ENCODE results near the gene TMEM171. TPM values are rescaled to one million over a fixed set of nuclear protein-coding genes. Genes with fewer than 3 reads are reported as not detected.

TMEM171 gene
- total RNA-seq, 2 donors from 2014 or later: 0.57 to 0.73 TPM

GRCh38 chr5:73150876-73151275 lies 30.5 kb downstream of the TMEM171 start:
- no peak for TF ChIP-seq CTCF (conservative IDR thresholded peaks at IDR 0.05)
- no peaks in the 10 kb centered on the region for H3K9me3 ChIP-seq (ENCODE audit: control insufficient read depth, low read length)

GRCh38 chr5:73151766-73152410 lies 31.5 kb downstream of the TMEM171 start:
- Mint-ChIP-seq H3K36me3 (ENCODE audit: low read depth) (no peaks in the 10 kb centered on the region), H3K9me3 (no peaks in the 10 kb centered on the region), H3K27ac (no peak overlapping the region), H3K4me1 (peaks cover 5% of the 10 kb centered on the region), H3K27me3 (ENCODE audit: insufficient read depth) (peaks cover 2% of the 10 kb centered on the region), H3K4me3 (no peak overlapping the region)
- H3K4me3 ChIP-seq (ENCODE audit: low read length): no peak overlapping the region
- H3K4me1 ChIP-seq (ENCODE audit: control insufficient read depth, insufficient read depth, low read length): no peaks in the 10 kb centered on the region
- H3K27ac ChIP-seq (ENCODE audit: low read depth, low read length): no peak overlapping the region
- DNase-seq: no peak
- TF ChIP-seq CTCF (conservative IDR thresholded peaks at IDR 0.05): no peak
- WGBS, 2 experiments (ENCODE audit: insufficient coverage in 1 of 2, insufficient read length in 1 of 2): 70 to 71% methylated on average over 5 of the region's 5 CpGs
- no peak overlapping the region for H3K9ac ChIP-seq (ENCODE audit: extremely low read depth, low read length, poor library complexity, severe bottlenecking)
- no peaks in the 10 kb centered on the region for H3K36me3 ChIP-seq (ENCODE audit: control insufficient read depth, insufficient read depth, low read length)
- no peaks in the 10 kb centered on the region for H3K9me3 ChIP-seq (ENCODE audit: control insufficient read depth, low read length)
- no peaks in the 10 kb centered on the region for H3K27me3 ChIP-seq (ENCODE audit: control insufficient read depth, insufficient read depth, low read length, poor library complexity, severe bottlenecking)

More at GRCh38 chr5:73150876-73151275, 30.5 kb downstream of the TMEM171 start:
- H3K4me3 ChIP-seq (ENCODE audit: low read length): no peak overlapping the region
- Mint-ChIP-seq H3K4me1 (peaks cover 5% of the 10 kb centered on the region), H3K27me3 (ENCODE audit: insufficient read depth) (peaks cover 4% of the 10 kb centered on the region), H3K36me3 (ENCODE audit: low read depth) (no peaks in the 10 kb centered on the region), H3K4me3 (no peak overlapping the region), H3K27ac (no peak overlapping the region), H3K9me3 (no peaks in the 10 kb centered on the region)
- H3K27me3 ChIP-seq (ENCODE audit: control insufficient read depth, insufficient read depth, low read length, poor library complexity, severe bottlenecking): no peaks in the 10 kb centered on the region
- H3K9ac ChIP-seq (ENCODE audit: extremely low read depth, low read length, poor library complexity, severe bottlenecking): no peak overlapping the region
- DNase-seq: no peak
- 78 to 84% methylated on average over 7 of the region's 7 CpGs for WGBS, 2 experiments (ENCODE audit: insufficient coverage in 1 of 2, insufficient read length in 1 of 2)
- no peaks in the 10 kb centered on the region for H3K36me3 ChIP-seq (ENCODE audit: control insufficient read depth, insufficient read depth, low read length)
- H3K27ac ChIP-seq (ENCODE audit: low read depth, low read length): no peak overlapping the region
- H3K4me1 ChIP-seq (ENCODE audit: control insufficient read depth, insufficient read depth, low read length): no peaks in the 10 kb centered on the region

- Histone ChIP-seq H3K27ac (ENCODE audit: low read depth, low read length) (no peak overlapping the region), H3K9me3 (ENCODE audit: control insufficient read depth, low read length) (no peaks in the 10 kb centered on the region), H3K27me3 (ENCODE audit: control insufficient read depth, insufficient read depth, low read length, poor library complexity, severe bottlenecking) (no peaks in the 10 kb centered on the region), H3K9ac (ENCODE audit: extremely low read depth, low read length, poor library complexity, severe bottlenecking) (no peak overlapping the region), H3K4me3 (ENCODE audit: low read length) (no peak overlapping the region), H3K4me1 (ENCODE audit: control insufficient read depth, insufficient read depth, low read length) (no peaks in the 10 kb centered on the region), H3K36me3 (ENCODE audit: control insufficient read depth, insufficient read depth, low read length) (no peaks in the 10 kb centered on the region)
- TF ChIP-seq CTCF (conservative IDR thresholded peaks at IDR 0.05): peak; percentile 73
- no peaks in the 10 kb centered on the region for H3K9me3 Mint-ChIP-seq
- H3K4me1 Mint-ChIP-seq: peaks cover 5% of the 10 kb centered on the region
- H3K27me3 Mint-ChIP-seq (ENCODE audit: insufficient read depth): no peaks in the 10 kb centered on the region
- H3K4me3 Mint-ChIP-seq: no peak overlapping the region
- DNase-seq: peak; percentile 71
- 68 to 73% methylated on average over 8 to 14 of the region's 14 CpGs for WGBS, 2 experiments (ENCODE audit: insufficient coverage in 1 of 2, insufficient read length in 1 of 2)
- H3K36me3 Mint-ChIP-seq (ENCODE audit: low read depth): no peaks in the 10 kb centered on the region
- H3K27ac Mint-ChIP-seq: no peak overlapping the region
Observed at GRCh38 chr5:73152411-73153388, 32.3 kb downstream of the TMEM171 start.

Measured in endodermal cell (in vitro differentiated cells).